GM12801 (cell line): ENCODE results near the gene SLC25A44.

ENCODE experiments used
- TF ChIP-seq, protein P1 (sequence below): IDR thresholded peaks from one replicate; pipeline ENCODE4 v1.5.1; 2011; ENCODE audit warnings: control low read depth; ENCODE audit not compliant: insufficient read length; ENCODE audit errors: extremely low read depth

Gene SLC25A44

DNA sequence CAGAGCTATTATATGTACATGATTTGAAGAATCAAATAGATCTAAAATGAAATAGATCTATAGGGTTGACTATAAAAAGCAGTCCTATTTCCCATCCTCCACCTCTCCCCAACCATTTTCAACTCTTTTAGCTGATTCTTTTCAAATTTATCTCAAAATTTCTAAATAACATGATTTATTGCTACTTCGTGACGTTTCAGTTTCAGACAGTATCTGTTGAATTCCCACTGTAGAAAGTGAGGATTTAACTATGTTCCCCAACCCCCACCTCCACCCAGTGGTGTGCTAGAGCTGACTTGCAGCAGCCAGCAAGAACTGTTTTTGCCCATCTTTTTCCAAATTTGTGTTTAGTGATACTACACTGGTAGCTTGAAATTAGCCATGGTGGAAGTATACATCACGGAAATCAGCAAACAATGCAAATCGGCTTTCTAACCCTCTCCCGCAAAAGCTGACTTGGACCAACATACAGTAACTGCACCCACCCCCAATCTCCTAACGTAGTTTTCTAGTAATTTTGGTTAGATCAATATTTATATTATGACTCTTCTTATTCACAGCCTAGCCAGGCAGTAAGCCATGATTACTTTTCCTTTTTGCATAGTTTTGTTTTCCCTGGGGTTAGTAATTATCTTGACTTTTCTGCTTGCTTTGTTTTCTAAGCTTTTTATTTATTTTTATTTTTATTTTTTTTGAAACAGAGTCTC lies 29.6 kb upstream of the SLC25A44 start:
- TF ChIP-seq, protein P1, sequence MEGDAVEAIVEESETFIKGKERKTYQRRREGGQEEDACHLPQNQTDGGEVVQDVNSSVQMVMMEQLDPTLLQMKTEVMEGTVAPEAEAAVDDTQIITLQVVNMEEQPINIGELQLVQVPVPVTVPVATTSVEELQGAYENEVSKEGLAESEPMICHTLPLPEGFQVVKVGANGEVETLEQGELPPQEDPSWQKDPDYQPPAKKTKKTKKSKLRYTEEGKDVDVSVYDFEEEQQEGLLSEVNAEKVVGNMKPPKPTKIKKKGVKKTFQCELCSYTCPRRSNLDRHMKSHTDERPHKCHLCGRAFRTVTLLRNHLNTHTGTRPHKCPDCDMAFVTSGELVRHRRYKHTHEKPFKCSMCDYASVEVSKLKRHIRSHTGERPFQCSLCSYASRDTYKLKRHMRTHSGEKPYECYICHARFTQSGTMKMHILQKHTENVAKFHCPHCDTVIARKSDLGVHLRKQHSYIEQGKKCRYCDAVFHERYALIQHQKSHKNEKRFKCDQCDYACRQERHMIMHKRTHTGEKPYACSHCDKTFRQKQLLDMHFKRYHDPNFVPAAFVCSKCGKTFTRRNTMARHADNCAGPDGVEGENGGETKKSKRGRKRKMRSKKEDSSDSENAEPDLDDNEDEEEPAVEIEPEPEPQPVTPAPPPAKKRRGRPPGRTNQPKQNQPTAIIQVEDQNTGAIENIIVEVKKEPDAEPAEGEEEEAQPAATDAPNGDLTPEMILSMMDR, result no peak

DNA sequence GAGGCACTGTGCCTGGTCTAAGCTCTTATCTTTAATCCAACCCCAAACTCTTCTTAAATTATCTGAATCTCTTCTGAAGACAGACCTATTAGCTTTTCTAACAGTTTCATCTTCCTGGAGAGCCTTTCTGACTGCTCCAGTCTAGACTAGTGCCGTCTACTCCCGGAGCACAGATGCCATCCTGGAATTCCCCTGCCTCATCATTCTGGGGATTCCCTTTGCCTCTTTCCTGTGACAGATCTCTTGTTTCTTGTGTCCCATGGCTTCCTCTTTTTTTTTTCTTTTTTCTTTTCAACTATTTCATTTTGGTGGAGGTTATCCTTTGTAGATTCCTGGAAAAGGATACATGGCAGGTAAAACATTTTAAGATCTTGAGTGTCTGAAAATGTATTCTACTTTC lies 28.8 kb upstream of the SLC25A44 start:
- TF ChIP-seq, protein P1, result no peak

DNA sequence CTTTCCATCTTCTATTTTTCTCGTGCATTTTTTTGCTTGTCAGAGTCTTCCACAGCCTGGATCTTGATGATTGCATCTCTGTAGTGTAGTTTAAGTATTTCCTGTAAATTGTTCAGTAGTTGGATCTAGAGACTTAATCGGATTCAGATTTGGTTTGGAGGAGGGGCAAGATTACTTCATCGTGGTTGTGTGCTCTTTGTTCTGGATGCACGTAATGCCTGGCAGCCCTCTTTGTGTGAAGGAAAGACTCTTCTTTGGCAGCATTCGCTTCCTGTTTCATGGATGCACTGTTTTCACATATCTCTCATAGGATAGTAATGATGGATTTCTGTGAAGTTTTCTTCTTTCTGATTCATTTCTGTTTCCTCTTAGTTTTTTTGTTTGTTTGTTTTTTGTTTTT lies 26.4 kb upstream of the SLC25A44 start:
- TF ChIP-seq, protein P1, result no peak

DNA sequence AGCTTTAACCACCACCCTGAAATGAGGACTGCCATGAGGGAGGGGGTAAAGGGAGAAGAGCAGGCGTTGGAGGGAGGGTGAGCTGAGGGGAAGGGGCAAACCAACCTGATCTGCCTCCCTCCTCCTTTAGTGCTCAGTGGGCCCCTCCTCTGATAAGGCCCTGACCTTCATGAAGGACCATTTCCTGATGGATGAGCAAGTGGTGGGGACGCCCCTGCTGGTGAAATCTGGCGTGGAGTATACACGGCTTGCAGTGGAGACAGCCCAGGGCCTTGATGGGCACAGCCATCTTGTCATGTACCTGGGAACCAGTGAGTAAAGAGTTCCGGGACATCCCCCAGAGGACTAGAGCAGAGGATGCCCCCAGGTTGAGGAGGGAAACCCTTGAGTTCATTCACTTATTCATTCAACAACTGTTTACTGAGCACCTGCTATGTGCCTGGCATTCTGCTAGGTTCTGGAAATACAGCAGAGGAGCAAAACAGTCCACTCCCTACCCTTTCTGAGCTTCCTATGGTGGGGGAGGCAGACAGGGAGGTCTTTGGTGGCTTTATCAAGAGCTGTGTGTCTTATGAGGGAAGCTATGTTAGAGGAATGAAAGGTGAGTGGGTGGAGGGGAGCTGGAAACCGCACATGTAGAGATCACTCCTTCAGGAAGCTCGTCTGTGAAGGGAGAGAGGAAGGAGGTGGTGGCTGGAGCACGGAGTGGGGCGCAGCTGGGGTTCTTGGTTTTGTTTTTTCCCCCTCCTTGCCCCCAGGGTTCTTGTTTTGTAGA lies 21.0 kb upstream of the SLC25A44 start:
- TF ChIP-seq, protein P1, result no peak

DNA sequence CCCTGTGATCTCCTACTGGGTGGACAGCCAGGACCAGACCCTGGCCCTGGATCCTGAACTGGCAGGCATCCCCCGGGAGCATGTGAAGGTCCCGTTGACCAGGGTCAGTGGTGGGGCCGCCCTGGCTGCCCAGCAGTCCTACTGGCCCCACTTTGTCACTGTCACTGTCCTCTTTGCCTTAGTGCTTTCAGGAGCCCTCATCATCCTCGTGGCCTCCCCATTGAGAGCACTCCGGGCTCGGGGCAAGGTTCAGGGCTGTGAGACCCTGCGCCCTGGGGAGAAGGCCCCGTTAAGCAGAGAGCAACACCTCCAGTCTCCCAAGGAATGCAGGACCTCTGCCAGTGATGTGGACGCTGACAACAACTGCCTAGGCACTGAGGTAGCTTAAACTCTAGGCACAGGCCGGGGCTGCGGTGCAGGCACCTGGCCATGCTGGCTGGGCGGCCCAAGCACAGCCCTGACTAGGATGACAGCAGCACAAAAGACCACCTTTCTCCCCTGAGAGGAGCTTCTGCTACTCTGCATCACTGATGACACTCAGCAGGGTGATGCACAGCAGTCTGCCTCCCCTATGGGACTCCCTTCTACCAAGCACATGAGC lies 17.2 kb upstream of the SLC25A44 start:
- TF ChIP-seq, protein P1, result no peak

DNA sequence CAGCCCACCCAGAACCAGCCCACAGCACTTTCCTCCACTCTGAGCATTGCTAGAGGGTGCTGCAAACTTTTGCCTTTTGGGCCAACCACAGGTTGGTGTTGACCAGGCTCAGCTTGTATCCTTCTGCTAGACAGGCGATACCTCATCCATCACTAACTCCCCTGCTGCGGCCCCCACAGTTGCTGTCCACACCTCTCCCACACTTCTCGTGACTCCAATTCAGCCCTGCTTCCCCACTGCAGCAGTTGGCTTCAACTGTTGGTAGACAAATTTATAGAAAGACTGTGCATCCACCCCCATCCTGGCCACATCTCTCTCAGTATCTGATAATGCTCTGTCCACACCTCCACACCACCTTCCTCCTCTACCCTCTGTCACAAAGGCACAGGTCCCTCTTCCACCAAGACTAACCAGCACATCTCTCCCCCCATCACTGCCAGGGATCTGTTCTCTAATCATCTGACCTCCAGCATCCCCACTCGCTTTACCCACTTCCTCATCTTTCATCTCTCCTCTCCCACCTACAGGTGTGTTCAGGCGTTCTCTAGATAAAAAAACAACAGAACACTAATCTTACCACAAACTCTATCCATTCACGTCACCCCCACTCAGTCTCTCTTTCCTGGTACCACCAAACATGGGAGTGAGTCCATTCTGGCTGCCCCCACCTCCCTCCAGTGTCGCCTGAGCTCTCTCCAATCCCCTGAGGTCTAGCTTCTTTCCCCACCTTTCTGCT lies 15.8 kb upstream of the SLC25A44 start:
- TF ChIP-seq, protein P1, result no peak

DNA sequence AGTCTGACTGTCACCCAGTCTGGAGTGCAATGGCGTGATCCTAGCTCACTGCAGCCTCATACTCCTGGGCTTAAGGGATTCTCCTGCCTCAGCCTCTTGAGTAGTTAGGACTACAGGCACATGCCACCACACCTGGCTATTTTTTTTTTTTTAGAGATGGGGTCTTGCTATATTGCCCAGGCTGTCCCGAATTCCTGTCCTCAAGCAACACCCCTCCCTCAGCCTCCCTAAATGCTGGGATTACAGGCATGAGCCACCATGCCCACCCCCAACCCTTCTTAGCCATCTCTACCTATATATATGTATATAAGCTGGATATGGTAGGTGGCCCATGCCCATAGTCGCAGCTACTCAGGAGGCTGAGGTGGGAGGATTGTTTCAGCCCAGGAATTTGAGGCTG lies 13.4 kb upstream of the SLC25A44 start:
- TF ChIP-seq, protein P1, result no peak
